Esophagus muscularis mucosa (tissue), 4 donors: ENCODE measurements around the gene GPATCH2. TPM values are rescaled to one million over a fixed set of nuclear protein-coding genes. Genes with fewer than 3 reads are reported as not detected.

Experiments
- DNase-seq: peaks from one replicate; pipeline ENCODE4 v3.0.0-alpha.2; 2017; ENCODE audit errors: extremely low spot score
- H3K27ac ChIP-seq, 4 donors: fragments of 200-600 bp; sonication (generic); replicated peaks in 1 of 4; 1 replicate in 3 of 4; 2 replicates in 1 of 4; pipeline ENCODE4 v1.5.1; 2016 to 2019; ENCODE audit warnings: mild to moderate bottlenecking in 1 of 4
- H3K27me3 ChIP-seq, 4 donors: fragments of 200-600 bp; sonication (generic); one replicate each; pipeline versions ENCODE4 v1.5.1 to v1.6.0; 2016 to 2019
- H3K36me3 ChIP-seq, 4 donors: fragments of 200-600 bp; sonication (generic); one replicate each; pipeline ENCODE4 v1.5.1; 2016 to 2019
- H3K4me1 ChIP-seq, 4 donors: fragments of 200-600 bp; sonication (generic); one replicate each; pipeline ENCODE4 v1.5.1; 2016 to 2019
- H3K4me3 ChIP-seq, 4 donors: fragments of 200-600 bp; sonication (generic); 1 replicate in 2 of 4; 2 replicates in 2 of 4; pipeline ENCODE4 v1.5.1; 2016 to 2019; ENCODE audit warnings: mild to moderate bottlenecking in 4 of 4, moderate library complexity in 1 of 4
- H3K9me3 ChIP-seq, 4 donors: fragments of 200-600 bp; sonication (generic); 1 replicate in 3 of 4; 2 replicates in 1 of 4; pipeline ENCODE4 v1.5.1; 2016 to 2019
- EP300 ChIP-seq: sonication (generic); formaldehyde crosslinking; IDR thresholded peaks from one replicate; pipeline ENCODE4 v1.6.1; 2017; ENCODE audit warnings: antibody characterized with exemption
- POLR2A ChIP-seq: fragments of 450-650 bp; IDR thresholded peaks from one replicate; pipeline ENCODE4 v1.6.1; 2017; ENCODE audit warnings: antibody characterized with exemption, moderate library complexity, mild to moderate bottlenecking, low read depth
- POLR2AphosphoS5 ChIP-seq, 2 donors: sonication (generic); formaldehyde crosslinking; IDR thresholded peaks; one replicate each; pipeline ENCODE4 v1.6.1; 2017; ENCODE audit warnings: antibody characterized with exemption in 2 of 2
- WGBS: methylation state at CpG from one replicate; pipeline ENCODE4 v1.1.5; 2018; 5-methylcytosine and 5-hydroxymethylcytosine counted together
- intact Hi-C: fragments of 100-400 bp; cut with DNase I; formaldehyde crosslinking; loops from one replicate; pipeline ENCODE4 v1.15.1; 2023
- total RNA-seq, 4 donors: library from RNA; depleted of rRNA; stranded (reverse); fragments of >200 nt; gene quantifications; one replicate each; pipeline versions ENCODE4 v1.1.0 to v1.2.1, GENCODE V29; 2016
- TF ChIP-seq, protein P1 (sequence below), 3 experiments: fragments of 200-600 bp in 2 of 3; fragments of 450-650 bp in 1 of 3; sonication (generic) in 2 of 3; IDR thresholded peaks; one replicate each; pipeline ENCODE4 v1.5.1; 2017 to 2019; ENCODE audit warnings: antibody characterized with exemption in 3 of 3, mild to moderate bottlenecking in 2 of 3, moderate library complexity in 1 of 3

The GPATCH2 gene
- total RNA-seq, 4 donors from 2014 or later, result 10.0 to 15.7 (median 13.2) TPM

DNA sequence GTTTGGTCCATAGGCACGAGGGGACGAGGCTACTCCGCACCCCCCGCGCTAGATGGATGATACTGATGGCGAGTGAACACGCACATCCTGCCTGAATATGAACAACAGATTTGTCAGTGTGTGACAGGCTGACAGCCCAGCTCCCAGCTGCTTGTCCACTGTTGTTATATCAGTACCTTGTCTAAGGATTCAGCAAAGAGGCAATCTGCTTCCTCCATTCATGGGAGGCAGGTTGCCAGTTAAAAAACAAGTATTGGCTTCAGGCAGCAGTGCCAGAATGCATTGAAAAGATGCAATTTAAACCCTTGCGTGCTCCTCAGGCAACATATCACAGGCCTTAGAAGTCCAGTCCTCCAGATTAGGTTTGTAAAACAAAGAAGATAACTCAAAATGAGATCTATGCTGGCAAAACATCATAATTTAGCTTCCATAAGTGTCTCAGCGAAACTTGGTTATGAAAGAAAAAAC lies 223.3 kb downstream of the GPATCH2 start:
- Histone ChIP-seq H3K36me3 (no peaks in the 10 kb centered on the region), H3K4me3 (peak overlapping the region; percentile 24 to 39 (median 36)), H3K27me3 (no peaks in the 10 kb centered on the region), H3K9me3 (no peaks in the 10 kb centered on the region), H3K27ac (peak overlapping the region; percentile 6 to 64 (median 53)), H3K4me1 (peaks cover 0 to 26% (median 20%) of the 10 kb centered on the region in 4 donors)
- WGBS, result 30% methylated on average over 9 of the region's 9 CpGs
- intact Hi-C loops, result no loop called here
- no peak for TF ChIP-seq POLR2A
- TF ChIP-seq POLR2AphosphoS5 (IDR thresholded peaks at IDR 0.05), result peak in 1 of 2 donors; percentile 11
- TF ChIP-seq, protein P1, sequence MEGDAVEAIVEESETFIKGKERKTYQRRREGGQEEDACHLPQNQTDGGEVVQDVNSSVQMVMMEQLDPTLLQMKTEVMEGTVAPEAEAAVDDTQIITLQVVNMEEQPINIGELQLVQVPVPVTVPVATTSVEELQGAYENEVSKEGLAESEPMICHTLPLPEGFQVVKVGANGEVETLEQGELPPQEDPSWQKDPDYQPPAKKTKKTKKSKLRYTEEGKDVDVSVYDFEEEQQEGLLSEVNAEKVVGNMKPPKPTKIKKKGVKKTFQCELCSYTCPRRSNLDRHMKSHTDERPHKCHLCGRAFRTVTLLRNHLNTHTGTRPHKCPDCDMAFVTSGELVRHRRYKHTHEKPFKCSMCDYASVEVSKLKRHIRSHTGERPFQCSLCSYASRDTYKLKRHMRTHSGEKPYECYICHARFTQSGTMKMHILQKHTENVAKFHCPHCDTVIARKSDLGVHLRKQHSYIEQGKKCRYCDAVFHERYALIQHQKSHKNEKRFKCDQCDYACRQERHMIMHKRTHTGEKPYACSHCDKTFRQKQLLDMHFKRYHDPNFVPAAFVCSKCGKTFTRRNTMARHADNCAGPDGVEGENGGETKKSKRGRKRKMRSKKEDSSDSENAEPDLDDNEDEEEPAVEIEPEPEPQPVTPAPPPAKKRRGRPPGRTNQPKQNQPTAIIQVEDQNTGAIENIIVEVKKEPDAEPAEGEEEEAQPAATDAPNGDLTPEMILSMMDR (IDR thresholded peaks at IDR 0.05), result no peak
- DNase-seq, result no peak

DNA sequence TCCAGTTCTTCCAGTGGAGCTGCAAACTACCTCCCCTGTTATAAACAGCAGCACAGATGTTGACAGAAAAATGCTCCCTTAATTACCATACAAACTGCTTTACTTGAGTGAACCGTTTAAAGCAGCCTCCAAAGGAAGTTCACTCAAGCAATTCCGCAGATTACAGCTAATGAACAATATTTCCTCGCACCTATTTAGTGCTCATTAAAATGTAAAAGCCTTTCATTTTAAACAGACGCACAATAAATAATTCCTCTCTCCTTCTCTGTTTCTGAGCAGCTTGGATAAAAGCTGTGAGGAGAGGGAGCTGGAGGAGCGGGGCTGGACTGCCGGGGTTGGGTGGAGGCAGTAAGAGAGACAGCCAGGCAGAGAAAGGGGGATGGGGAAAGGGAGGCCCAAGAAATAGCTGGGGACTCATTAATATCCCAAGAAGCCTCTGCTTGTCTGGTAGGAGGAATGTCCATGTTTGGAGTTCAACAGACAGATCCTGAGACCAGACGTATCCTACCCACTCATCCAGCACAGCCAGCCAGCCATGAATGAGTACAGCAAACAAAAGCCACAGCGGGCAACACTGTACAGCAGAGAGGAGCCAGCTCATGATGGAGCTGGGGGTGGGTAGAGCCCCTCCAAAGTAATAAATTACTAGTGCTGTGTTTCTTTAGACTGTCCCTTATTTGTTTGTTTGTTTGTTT lies 227.7 kb downstream of the GPATCH2 start:
- no peak for DNase-seq
- intact Hi-C loops, result no loop called here
- no peak for TF ChIP-seq POLR2AphosphoS5 (IDR thresholded peaks at IDR 0.05)
- no peak for TF ChIP-seq POLR2A
- TF ChIP-seq EP300, result no peak
- TF ChIP-seq, protein P1 (IDR thresholded peaks at IDR 0.05), result no peak
- H3K36me3 ChIP-seq, result no peaks in the 10 kb centered on the region
- no peaks in the 10 kb centered on the region for H3K9me3 ChIP-seq
- H3K4me3 ChIP-seq, result no peak overlapping the region
- no peak overlapping the region for H3K27ac ChIP-seq
- H3K4me1 ChIP-seq, result peaks cover 0 to 24% (median 22%) of the 10 kb centered on the region in 4 donors
- WGBS, result 57% methylated on average over 8 of the region's 8 CpGs
- no peaks in the 10 kb centered on the region for H3K27me3 ChIP-seq

DNA sequence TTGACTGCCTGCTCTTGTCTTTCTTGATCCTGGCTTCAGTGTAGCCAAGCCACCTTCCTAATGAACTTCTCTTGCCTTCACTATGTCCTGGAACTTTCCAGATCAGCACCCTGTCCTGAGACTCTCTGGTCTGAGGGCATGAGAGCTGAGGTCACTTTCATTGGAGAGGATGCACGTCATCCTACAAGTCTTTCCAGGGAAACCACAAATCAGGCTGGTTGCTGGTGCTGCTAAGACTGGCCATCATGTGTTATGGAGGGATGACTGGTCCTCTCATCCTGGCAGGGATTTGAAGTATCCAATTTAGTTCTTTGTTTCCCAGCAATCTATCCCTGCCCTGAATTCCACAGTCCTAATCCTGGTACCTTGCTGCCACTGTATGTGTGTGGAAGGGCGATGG lies 228.6 kb downstream of the GPATCH2 start:
- no peaks in the 10 kb centered on the region for H3K9me3 ChIP-seq
- no peak for DNase-seq
- no peak overlapping the region for H3K27ac ChIP-seq
- no peak for TF ChIP-seq POLR2AphosphoS5 (IDR thresholded peaks at IDR 0.05)
- no peak for TF ChIP-seq POLR2A
- TF ChIP-seq EP300, result no peak
- TF ChIP-seq, protein P1 (IDR thresholded peaks at IDR 0.05), result no peak
- H3K36me3 ChIP-seq, result no peaks in the 10 kb centered on the region
- no peak overlapping the region for H3K4me3 ChIP-seq
- intact Hi-C loops, result no loop called here
- 58% methylated on average over 2 of the region's 2 CpGs for WGBS
- H3K4me1 ChIP-seq, result peaks cover 0 to 17% (median 15%) of the 10 kb centered on the region in 4 donors
- H3K27me3 ChIP-seq, result no peaks in the 10 kb centered on the region

DNA sequence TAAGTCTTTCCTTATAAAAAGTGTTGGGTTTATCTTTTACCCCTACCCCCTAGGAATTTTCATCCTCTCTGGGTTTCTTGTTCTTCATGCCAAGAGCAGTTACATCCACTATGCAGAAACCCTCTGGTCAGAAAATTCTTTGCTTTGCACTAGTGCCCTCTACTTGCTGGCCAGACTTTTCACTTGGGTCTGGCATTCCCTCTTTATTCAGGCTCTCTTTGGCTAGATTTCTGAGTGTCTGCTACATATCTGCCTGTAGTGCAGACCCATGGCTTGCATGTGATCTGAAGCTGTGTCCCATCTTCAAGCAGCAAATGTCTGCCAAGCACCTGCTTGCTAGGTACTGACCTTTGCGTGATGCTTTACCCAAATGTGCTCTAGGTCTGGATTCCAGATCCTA lies 237.0 kb downstream of the GPATCH2 start:
- Histone ChIP-seq H3K27me3 (no peaks in the 10 kb centered on the region), H3K4me3 (no peak overlapping the region), H3K27ac (no peak overlapping the region), H3K4me1 (peaks cover 0 to 6% (median 0%) of the 10 kb centered on the region in 4 donors), H3K9me3 (no peaks in the 10 kb centered on the region), H3K36me3 (no peaks in the 10 kb centered on the region)
- peak; percentile 55 for DNase-seq
- WGBS, result 89% methylated on average over 1 of the region's 1 CpG
- intact Hi-C loops, result loop anchor here (10.0 kb wide), 1 partner anchor 649 kb away; no protein-coding TSS in a partner anchor
- TF ChIP-seq, protein P1 (IDR thresholded peaks at IDR 0.05), result peak; percentile 40 to 49 (median 48)
- no peak for TF ChIP-seq POLR2A
